Panc1 (cell line): ENCODE measurements around the gene SOX5.

Experiments used
- POLR2AphosphoS5 ChIP-seq: IDR thresholded peaks from 2 replicates; pipeline ENCODE4 v1.6.1; 2012; ENCODE audit warnings: mild to moderate bottlenecking, low read depth, low read length, moderate library complexity
- REST ChIP-seq, 2 experiments: IDR thresholded peaks; 2 replicates each; pipeline ENCODE4 v1.6.1; 2011 to 2012; ENCODE audit warnings: low read depth in 2 of 2, control low read depth in 1 of 2, low read length in 1 of 2, mild to moderate bottlenecking in 1 of 2, moderate library complexity in 1 of 2; ENCODE audit not compliant: insufficient read depth in 1 of 2
- SIN3A ChIP-seq: IDR thresholded peaks from 2 replicates; pipeline ENCODE4 v1.6.1; 2012; ENCODE audit warnings: low read depth, mild to moderate bottlenecking, low read length, moderate library complexity, borderline replicate concordance; ENCODE audit not compliant: insufficient read depth
- TCF7L2 ChIP-seq: IDR thresholded peaks from 2 replicates; pipeline ENCODE4 v1.6.1; 2011; ENCODE audit warnings: mild to moderate bottlenecking, low read depth, low read length, inconsistent platforms
- TF ChIP-seq, protein P1 (sequence below): fragments of 450-650 bp; IDR thresholded peaks from 2 replicates; pipeline ENCODE4 v1.5.1; 2017; ENCODE audit warnings: mild to moderate bottlenecking

DNA sequence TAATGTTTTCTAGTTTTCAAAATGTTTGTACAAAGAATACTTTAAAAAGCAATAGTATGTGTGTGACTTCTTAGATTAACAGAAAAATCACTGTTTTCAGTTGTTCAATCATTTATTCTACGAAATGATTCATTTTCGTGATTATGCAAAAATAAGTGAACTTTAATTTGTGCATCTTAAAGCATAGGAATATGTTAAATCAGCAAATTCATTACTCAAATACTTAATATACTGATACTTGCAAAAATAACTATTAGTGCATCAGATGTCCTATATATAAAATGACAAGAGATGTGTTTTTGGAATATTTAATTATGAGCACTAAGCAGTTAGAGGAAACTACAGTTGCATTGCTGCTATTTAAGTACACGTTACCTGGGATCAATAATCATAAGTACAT lies 11.0 kb downstream of the SOX5 start:
- TF ChIP-seq, protein P1, sequence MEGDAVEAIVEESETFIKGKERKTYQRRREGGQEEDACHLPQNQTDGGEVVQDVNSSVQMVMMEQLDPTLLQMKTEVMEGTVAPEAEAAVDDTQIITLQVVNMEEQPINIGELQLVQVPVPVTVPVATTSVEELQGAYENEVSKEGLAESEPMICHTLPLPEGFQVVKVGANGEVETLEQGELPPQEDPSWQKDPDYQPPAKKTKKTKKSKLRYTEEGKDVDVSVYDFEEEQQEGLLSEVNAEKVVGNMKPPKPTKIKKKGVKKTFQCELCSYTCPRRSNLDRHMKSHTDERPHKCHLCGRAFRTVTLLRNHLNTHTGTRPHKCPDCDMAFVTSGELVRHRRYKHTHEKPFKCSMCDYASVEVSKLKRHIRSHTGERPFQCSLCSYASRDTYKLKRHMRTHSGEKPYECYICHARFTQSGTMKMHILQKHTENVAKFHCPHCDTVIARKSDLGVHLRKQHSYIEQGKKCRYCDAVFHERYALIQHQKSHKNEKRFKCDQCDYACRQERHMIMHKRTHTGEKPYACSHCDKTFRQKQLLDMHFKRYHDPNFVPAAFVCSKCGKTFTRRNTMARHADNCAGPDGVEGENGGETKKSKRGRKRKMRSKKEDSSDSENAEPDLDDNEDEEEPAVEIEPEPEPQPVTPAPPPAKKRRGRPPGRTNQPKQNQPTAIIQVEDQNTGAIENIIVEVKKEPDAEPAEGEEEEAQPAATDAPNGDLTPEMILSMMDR: no peak
- no peak for TF ChIP-seq REST (IDR thresholded peaks at IDR 0.05; ENCODE audit: insufficient read depth in 1 of 2, low read depth in 2 of 2, low read length in 1 of 2)
- TF ChIP-seq POLR2AphosphoS5: no peak
- no peak for TF ChIP-seq TCF7L2
- no peak for TF ChIP-seq SIN3A
